Measurements from ENCODE around the gene OMA1.

- no peak for TF ChIP-seq USF2 (IDR thresholded peaks at IDR 0.05; ENCODE audit: low read depth, low read length)
- no peak for TF ChIP-seq MAFK (IDR thresholded peaks at IDR 0.05; ENCODE audit: low read depth, low read length)
- TF ChIP-seq BHLHE40 (IDR thresholded peaks at IDR 0.05; ENCODE audit: low read depth, low read length): no peak
- no peak for TF ChIP-seq RAD21 (IDR thresholded peaks at IDR 0.05; ENCODE audit: low read length)
- TF ChIP-seq CTCF (conservative IDR thresholded peaks at IDR 0.05; ENCODE audit: low read depth, low read length): no peak
- TF ChIP-seq RFX5 (IDR thresholded peaks at IDR 0.05; ENCODE audit: low read depth, low read length): no peak
- no peak for TF ChIP-seq POLR2A (IDR thresholded peaks at IDR 0.05; ENCODE audit: low read depth, low read length)
- TF ChIP-seq MXI1 (IDR thresholded peaks at IDR 0.05; ENCODE audit: borderline replicate concordance, low read depth, low read length): no peak
- no peak for TF ChIP-seq SMC3 (IDR thresholded peaks at IDR 0.05; ENCODE audit: low read depth, low read length)
- no peak for TF ChIP-seq CEBPB (IDR thresholded peaks at IDR 0.05; ENCODE audit: low read depth, low read length)
- no peak for TF ChIP-seq ELK1 (IDR thresholded peaks at IDR 0.05; ENCODE audit: borderline replicate concordance, low read depth, low read length)
These were observed 69.1 kb downstream of the OMA1 start for GRCh38 chr1:58477390-58477789.

Data from IMR-90 (cell line).